Activated CD4-positive, CD25-positive, alpha-beta regulatory T cell (primary cell): ENCODE measurements around the gene PASK.
"Not testable (repeated sequence)": the region's sequence is repeated elsewhere in the genome, so short reads cannot be mapped to it uniquely, and the experiment has no call there.

Experiments used
- DNase-seq, 4 experiments: peaks; one replicate each; lab custom pipeline; 2025; lab: John Stamatoyannopoulos, UW

PASK gene

DNA sequence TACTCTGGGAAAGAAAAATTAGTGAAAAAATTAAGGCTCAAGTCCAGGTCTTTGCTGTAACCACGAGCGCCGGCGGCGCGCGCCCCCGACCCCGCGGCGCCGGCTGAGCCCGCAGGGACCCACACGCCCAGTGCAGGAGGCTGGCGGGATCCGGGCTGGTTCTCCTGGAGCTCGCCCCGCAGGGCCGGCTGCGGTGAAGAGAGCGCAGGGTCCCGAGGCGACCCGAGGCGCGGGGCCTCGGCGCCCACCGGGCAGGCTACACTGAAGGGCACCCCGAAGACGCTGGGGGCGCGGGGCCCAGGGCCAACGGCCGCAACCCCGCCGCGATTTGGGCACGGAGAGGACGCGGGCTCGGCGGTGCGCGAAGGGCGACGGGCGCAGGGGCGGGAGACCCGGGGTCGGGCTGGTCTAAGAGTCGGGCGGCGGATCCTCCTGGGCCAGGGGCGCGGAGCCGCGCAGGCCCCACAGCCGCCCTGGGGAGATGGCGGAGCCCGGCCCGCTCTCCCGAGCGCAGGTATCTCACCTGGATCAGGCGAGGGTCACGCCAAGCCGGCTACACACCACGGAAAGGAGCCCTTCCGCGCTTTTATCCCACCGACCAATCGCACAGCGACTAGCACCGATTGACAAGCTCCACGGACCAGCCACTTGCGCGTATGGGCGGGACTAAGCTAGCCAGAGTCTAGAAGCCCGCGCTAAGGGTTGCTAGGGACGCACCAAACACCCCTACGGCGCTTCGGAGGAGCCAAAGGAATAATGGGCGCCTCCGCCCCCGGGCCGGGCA lies at the start of gene PASK:
Gene PASK (minus strand): TSS at position 582 of the 784 bp plus-strand sequence. CDS start 6,440 bp downstream, outside the sequence.
- DNase-seq, result peak; percentile 74 to 86 (median 84)

DNA sequence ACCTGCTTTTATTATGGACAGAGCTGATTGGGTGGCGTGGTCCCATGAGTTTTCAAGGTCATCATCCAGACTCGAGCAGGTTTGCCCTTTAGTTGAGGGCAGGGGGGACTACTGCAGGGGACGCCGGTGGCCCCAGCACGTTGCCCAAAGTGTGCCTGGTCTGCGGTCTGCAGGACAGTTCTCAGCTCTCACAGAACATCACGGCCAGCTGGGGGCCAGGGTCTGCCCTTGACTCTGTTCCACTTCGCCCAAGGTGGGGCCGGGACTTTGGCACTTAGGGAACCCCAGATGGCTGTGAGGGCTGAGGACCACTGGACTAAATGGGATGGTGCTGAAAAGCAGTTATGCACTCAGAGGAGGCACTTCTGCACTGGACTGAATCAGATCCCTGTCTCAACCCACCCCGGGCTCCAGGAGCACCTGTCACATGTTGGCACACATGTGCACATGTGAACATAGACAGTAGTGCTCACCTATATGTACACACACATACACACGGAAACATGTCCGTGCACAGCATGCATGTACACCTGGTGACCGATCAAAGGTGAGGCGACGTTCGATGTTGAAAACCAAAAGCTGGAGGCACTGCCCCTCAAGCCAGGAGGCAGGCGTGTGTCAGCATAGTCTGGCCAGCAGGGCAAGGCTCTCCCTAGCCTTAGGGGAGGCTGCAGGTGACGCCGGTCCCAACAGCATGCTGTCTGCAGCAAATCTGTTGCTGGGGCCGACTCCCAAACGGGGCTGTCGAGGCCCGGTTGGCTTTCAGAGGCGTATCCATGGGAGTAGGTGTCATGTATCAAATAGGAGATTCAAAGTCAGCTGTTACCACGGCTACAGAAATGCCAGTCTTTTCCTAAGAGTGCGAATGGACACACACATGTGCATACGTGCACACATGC lies 49.4 kb upstream of the PASK start:
- no peak for DNase-seq

DNA sequence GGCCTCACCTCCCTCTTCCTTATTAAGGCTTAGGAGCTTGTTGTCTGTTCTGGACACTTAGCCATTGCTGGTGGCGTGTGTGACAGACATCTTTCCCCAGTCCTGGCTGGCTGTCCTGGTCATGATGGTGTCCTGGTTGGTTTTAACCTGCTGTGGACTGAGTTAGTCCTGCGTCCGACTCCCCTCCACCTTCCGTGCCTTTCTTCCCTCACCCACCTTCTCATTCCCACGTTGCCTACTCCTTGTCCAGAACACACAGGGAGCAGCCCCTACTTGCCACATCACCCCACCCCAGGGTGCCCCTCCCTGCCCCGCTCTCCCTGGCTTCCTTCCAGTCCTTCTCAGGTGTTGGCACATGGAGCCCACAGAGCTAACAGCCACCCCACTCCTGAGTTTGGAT lies 48.7 kb upstream of the PASK start:
- DNase-seq, result no peak

- DNase-seq, result not testable (repeated sequence)
These were observed 48.0 kb upstream of the PASK start for GRCh38 chr2:241197246-241197645.

- no peak for DNase-seq
These were observed 46.3 kb upstream of the PASK start for GRCh38 chr2:241195506-241196130.

DNA sequence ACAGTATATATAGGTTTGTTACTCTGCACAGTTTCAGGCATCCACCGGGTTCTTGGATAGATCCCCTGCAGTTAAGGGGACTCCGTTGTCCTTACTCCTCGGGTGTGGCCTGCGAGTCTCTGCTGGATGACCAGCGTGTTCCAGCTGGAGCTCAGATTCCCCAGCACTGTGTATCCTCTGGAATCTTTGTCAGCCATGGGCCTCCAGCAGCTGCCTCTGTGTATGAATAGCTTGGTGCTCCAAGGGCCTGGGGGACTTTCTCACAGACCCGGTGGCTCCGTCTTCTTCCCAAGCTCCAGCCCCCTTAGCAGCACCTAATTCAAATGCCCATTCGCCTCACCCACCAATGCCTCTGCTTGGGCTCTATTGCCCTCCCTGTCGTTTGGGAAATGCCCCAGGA lies 45.5 kb upstream of the PASK start:
- no peak for DNase-seq

GRCh38 chr2:241193271-241193670 lies 44.0 kb upstream of the PASK start:
- no peak for DNase-seq

DNA sequence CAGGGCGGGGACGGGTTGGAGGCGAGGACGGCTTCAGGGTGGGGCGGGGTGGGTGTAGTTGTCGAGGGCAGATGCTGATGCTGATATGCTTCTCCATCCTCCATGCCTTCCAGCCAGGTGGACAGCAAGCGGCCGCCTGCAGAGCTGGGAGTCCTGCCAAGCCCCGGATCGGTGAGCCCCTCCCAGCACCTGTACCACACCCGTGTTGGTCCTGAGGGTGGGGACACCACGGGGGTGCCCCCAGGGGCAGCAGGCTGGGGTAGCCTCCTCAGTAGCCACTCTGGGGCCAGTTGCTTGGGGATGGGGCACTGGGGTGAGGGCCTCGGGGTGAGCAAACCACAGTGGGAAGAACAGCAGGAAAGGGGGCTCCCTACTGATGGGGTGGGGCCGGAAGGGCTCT lies 41.8 kb upstream of the PASK start:
- DNase-seq, result no peak

GRCh38 chr2:241190291-241190981 lies 41.2 kb upstream of the PASK start:
- DNase-seq, result no peak

GRCh38 chr2:241189856-241190201 lies 40.6 kb upstream of the PASK start:
- DNase-seq, result no peak

- no peak for DNase-seq
These were observed 40.0 kb upstream of the PASK start for GRCh38 chr2:241189093-241189855.

- no peak for DNase-seq
These were observed 39.3 kb upstream of the PASK start, which contains the start of gene ANO7 for GRCh38 chr2:241188361-241189092. ANO7 (plus strand) TSS chr2:241188677; CDS start chr2:241190064, 1,387 bp downstream.

DNA sequence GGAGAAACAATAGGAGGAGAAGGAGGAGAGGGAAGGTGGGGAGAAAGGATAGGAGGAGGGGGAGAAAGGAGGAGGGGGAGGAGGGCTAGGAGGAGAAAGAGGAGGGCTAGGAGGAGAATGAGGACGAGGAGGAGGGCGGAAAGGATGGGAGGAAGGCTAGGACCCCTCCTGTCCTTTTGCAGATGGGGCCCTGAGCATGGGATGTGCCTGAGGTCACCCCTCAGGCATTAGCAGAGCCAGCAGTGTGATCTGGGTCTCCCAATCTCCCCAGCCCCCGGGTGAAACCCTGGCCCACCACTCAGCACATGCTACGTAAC lies 38.6 kb upstream of the PASK start:
- no peak for DNase-seq

DNA sequence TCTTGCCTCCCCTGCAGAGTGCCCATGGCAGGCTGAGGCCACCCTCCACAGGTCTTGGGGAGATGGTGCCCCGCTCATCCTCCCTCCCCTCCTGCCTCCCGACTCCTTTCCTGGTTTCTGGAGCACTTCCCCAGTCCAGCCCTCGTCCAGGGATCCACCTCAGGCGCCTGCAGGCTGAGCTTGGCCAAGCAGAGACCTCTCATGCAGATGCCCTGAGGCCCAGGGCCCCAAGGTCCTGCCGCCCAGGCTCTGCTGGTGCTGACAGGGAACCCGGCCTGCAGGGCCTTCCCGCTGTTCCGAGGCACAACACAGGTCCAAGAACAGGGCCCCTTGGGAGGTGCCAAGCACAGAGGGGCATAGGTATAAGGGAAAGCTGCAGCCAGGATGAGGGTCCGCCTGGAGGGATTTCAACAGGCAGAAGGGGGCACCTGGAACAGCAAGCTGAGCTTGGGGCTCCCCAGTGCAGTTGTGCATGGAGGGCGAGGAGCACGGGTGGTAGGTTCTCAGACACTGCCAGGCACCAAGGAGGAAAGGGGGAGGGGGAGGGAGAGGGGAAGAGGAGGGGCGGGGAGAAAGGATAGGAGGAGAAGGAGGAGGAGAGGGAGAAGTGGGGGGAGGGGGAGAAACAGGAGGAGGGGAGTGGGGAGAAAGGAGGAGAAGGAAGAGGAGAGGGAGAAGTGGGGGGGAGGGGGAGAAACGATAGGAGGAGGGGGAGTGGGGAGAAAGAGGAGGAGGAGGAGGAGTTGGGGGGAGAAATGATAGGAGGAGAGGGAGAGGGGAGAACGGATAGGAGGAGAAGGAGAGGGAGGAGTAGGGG lies 38.0 kb upstream of the PASK start:
- DNase-seq, result no peak

DNA sequence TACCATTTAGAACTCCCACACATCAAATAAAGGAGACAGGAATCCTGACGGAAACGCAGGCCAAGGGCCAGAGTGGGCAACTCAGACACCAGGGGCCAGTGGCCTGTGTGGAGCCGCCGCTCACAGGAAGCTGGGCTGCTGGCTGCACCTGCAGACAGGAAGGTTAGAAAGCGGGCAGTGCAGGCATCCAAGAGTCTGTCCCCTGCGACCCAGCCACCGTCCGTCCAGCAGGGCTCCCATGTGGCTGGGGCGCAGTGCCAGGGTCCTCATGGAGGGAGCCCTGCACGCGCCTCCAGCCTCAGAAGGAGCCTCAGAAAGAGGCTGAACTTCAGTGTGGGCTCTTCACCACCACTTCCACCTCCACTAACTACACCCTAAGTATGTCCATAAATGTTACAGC lies 36.7 kb upstream of the PASK start:
- DNase-seq, result no peak

GRCh38 chr2:241184901-241185300 lies 35.6 kb upstream of the PASK start:
- no peak for DNase-seq

GRCh38 chr2:241183221-241183620 lies 33.9 kb upstream of the PASK start:
- DNase-seq, result no peak

GRCh38 chr2:241182531-241183133 lies 33.4 kb upstream of the PASK start:
- no peak for DNase-seq

GRCh38 chr2:241182126-241182525 lies 32.9 kb upstream of the PASK start:
- no peak for DNase-seq
